Fibroblast of lung (primary cell): ENCODE measurements around the gene BDH1. TPM values are rescaled to one million over a fixed set of nuclear protein-coding genes. Genes with fewer than 3 reads are reported as not detected.

Experiments
- DNase-seq, 2 donors: peaks; one replicate each; pipeline versions ENCODE4 v3.0.0 to v3.0.0-alpha.2; 2010; ENCODE audit warnings: low read depth in 2 of 2
- H2AFZ ChIP-seq: 2 replicates; pipeline ENCODE4 v1.5.1; 2012; ENCODE audit warnings: low read length, control low read depth, inconsistent platforms
- H3K27ac ChIP-seq: 2 replicates; pipeline ENCODE4 v1.5.1; 2011; ENCODE audit warnings: low read length, control low read depth; ENCODE audit not compliant: insufficient read depth
- H3K27me3 ChIP-seq: 2 replicates; pipeline ENCODE4 v1.5.1; 2011; ENCODE audit warnings: mild to moderate bottlenecking, low read length; ENCODE audit not compliant: control insufficient read depth, insufficient read depth
- H3K36me3 ChIP-seq: 2 replicates; pipeline ENCODE4 v1.5.1; 2011; ENCODE audit warnings: low read length; ENCODE audit not compliant: control insufficient read depth, insufficient read depth
- H3K4me1 ChIP-seq: 2 replicates; pipeline ENCODE4 v1.5.1; 2011; ENCODE audit warnings: low read length; ENCODE audit not compliant: control insufficient read depth, insufficient read depth; ENCODE audit errors: extremely low read depth
- H3K4me2 ChIP-seq: 2 replicates; pipeline ENCODE4 v1.5.1; 2011; ENCODE audit warnings: low read length, control low read depth; ENCODE audit not compliant: insufficient read depth; ENCODE audit errors: extremely low read depth
- H3K4me3 ChIP-seq, 4 experiments: fragments of 200-600 bp in 1 of 4; sonication (generic) in 1 of 4; replicated peaks in 1 of 4; 2 replicates each; pipeline ENCODE4 v1.5.1; 2011 to 2016; ENCODE audit warnings: low read length in 4 of 4, low read depth in 3 of 4, mild to moderate bottlenecking in 3 of 4, control low read depth in 2 of 4, inconsistent platforms in 1 of 4, mixed read lengths in 1 of 4; ENCODE audit not compliant: insufficient read depth in 1 of 4; ENCODE audit errors: control extremely low read depth in 1 of 4
- H3K79me2 ChIP-seq: 2 replicates; pipeline ENCODE4 v1.5.1; 2012; ENCODE audit warnings: mild to moderate bottlenecking, low read length, inconsistent platforms; ENCODE audit not compliant: control insufficient read depth, insufficient read depth
- H3K9ac ChIP-seq: 2 replicates; pipeline ENCODE4 v1.5.1; 2011; ENCODE audit warnings: mild to moderate bottlenecking, low read length, control low read depth; ENCODE audit not compliant: insufficient read depth
- H3K9me3 ChIP-seq: 2 replicates; pipeline ENCODE4 v1.5.1; 2012; ENCODE audit warnings: low read depth, low read length; ENCODE audit not compliant: control insufficient read depth, insufficient read depth
- H4K20me1 ChIP-seq: 2 replicates; pipeline ENCODE4 v1.5.1; 2011; ENCODE audit warnings: low read length; ENCODE audit not compliant: control insufficient read depth, insufficient read depth; ENCODE audit errors: extremely low read depth
- EZH2 ChIP-seq: IDR thresholded peaks from 2 replicates; pipeline ENCODE4 v1.5.1; 2012; ENCODE audit warnings: low read length, control low read depth, mild to moderate bottlenecking; ENCODE audit errors: missing control alignments
- polyA plus RNA-seq, 2 donors: library from polyadenylated mRNA; depleted of rRNA in 1 of 2; stranded (reverse) in 1 of 2; unstranded in 1 of 2; fragments of >200 nt; gene quantifications; 2 replicates each; pipeline ENCODE4 v1.2.1, GENCODE V29; 2011 to 2012; ENCODE audit warnings: missing spikeins in 1 of 2
- total RNA-seq: library from RNA; depleted of rRNA; stranded (reverse); fragments of >200 nt; gene quantifications from 2 replicates; pipeline ENCODE4 v1.2.1, GENCODE V29; 2014
- TF ChIP-seq, protein P1 (sequence below), 2 donors: IDR thresholded peaks in 1 of 2; conservative IDR thresholded peaks in 1 of 2; 1 replicate in 1 of 2; 2 replicates in 1 of 2; pipeline ENCODE4 v1.5.1; 2011 to 2012; ENCODE audit warnings: low read length in 2 of 2, control low read depth in 1 of 2, inconsistent platforms in 1 of 2, low read depth in 1 of 2, mild to moderate bottlenecking in 1 of 2

BDH1 gene
- total and polyA plus RNA-seq, 2 donors (not counting 1 experiment from before 2014, with no cell fraction given) = 0.66 to 3.1 TPM

- Histone ChIP-seq H3K36me3 (no peaks in the 10 kb centered on the region), H3K9ac (no peak overlapping the region), H3K4me1 (peaks cover 8% of the 10 kb centered on the region), H3K79me2 (no peaks in the 10 kb centered on the region), H3K9me3 (no peaks in the 10 kb centered on the region), H3K27me3 (no peaks in the 10 kb centered on the region), H3K4me2 (no peak overlapping the region), H3K4me3 (no peak overlapping the region), H3K27ac (no peak overlapping the region), H4K20me1 (no peaks in the 10 kb centered on the region), H2AFZ (no peak overlapping the region)
- TF ChIP-seq, protein P1, sequence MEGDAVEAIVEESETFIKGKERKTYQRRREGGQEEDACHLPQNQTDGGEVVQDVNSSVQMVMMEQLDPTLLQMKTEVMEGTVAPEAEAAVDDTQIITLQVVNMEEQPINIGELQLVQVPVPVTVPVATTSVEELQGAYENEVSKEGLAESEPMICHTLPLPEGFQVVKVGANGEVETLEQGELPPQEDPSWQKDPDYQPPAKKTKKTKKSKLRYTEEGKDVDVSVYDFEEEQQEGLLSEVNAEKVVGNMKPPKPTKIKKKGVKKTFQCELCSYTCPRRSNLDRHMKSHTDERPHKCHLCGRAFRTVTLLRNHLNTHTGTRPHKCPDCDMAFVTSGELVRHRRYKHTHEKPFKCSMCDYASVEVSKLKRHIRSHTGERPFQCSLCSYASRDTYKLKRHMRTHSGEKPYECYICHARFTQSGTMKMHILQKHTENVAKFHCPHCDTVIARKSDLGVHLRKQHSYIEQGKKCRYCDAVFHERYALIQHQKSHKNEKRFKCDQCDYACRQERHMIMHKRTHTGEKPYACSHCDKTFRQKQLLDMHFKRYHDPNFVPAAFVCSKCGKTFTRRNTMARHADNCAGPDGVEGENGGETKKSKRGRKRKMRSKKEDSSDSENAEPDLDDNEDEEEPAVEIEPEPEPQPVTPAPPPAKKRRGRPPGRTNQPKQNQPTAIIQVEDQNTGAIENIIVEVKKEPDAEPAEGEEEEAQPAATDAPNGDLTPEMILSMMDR (conservative IDR thresholded peaks at IDR 0.05 in 1 of 2, IDR thresholded peaks at IDR 0.05 in 1 of 2; ENCODE audit: low read depth in 1 of 2, low read length in 2 of 2) = no peak
- no peak for TF ChIP-seq EZH2
- no peak for DNase-seq
Measured at GRCh38 chr3:197460639-197461038, 95.1 kb downstream of the BDH1 start.

DNA sequence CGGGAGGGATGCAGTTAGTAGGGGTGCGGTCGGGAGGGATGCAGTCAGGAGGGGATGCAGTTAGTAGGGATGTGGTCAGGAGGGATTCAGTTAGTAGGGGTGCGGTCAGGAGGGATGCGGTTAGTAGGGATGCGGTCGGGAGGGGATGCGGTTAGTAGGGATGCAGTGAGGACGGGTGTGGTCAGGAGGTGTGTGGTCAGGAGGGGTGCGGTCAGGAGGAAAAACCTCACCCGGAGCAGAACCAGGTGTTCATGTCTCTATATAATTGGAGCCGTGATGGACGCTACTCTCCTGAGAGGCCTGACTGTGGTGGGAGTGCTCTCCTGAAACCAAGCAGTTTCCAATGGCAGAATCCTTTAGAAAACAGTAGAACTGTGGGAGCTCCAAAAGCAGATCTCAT, 95.8 kb downstream of the BDH1 start:
- Histone ChIP-seq H3K27me3 (no peaks in the 10 kb centered on the region), H3K4me3 (no peak overlapping the region), H3K9ac (no peak overlapping the region), H3K4me2 (no peak overlapping the region), H4K20me1 (no peaks in the 10 kb centered on the region), H3K4me1 (peaks cover 8% of the 10 kb centered on the region), H3K27ac (no peak overlapping the region), H2AFZ (no peak overlapping the region), H3K9me3 (no peaks in the 10 kb centered on the region), H3K36me3 (no peaks in the 10 kb centered on the region), H3K79me2 (no peaks in the 10 kb centered on the region)
- TF ChIP-seq EZH2 = no peak
- TF ChIP-seq, protein P1 (conservative IDR thresholded peaks at IDR 0.05 in 1 of 2, IDR thresholded peaks at IDR 0.05 in 1 of 2; ENCODE audit: low read depth in 1 of 2, low read length in 2 of 2) = no peak
- no peak for DNase-seq

Other genes with a start within 250 kb of the BDH1 start
- gene RUBCN, start 180.9 kb upstream of the BDH1 start, total RNA-seq = 7.7 and 13.0 TPM in 2 replicates
- gene RUBCN, start 180.9 kb upstream of the BDH1 start, polyA plus RNA-seq = 15.2 and 22.3 TPM in 2 replicates
- 32.6 and 44.3 TPM in 2 replicates for gene FYTTD1, start 193.9 kb upstream of the BDH1 start, total RNA-seq
- 38.9 and 63.4 TPM in 2 replicates for gene FYTTD1, start 193.9 kb upstream of the BDH1 start, polyA plus RNA-seq
- 57.5 and 87.2 TPM in 2 replicates for gene LRCH3, start 235.3 kb upstream of the BDH1 start, total RNA-seq
- 42.9 and 70.9 TPM in 2 replicates for gene LRCH3, start 235.3 kb upstream of the BDH1 start, polyA plus RNA-seq